Measurements from ENCODE around the gene PLXDC2. TPM values are rescaled to one million over a fixed set of nuclear protein-coding genes. Genes with fewer than 3 reads are reported as not detected.
A peak's percentile ranks its signal among the peaks of the same experiment; 100 is the strongest.

PLXDC2 gene
- total RNA-seq, 2 donors from 2014 or later = 19.5 to 26.4 TPM

GRCh38 chr10:20265146-20265545, 448.9 kb downstream of the PLXDC2 start:
- Histone ChIP-seq H3K9ac (ENCODE audit: extremely low read depth, low read length, poor library complexity, severe bottlenecking) (no peak overlapping the region), H3K27me3 (ENCODE audit: control insufficient read depth, insufficient read depth, low read length, poor library complexity, severe bottlenecking) (no peaks in the 10 kb centered on the region), H3K27ac (ENCODE audit: low read depth, low read length) (no peak overlapping the region), H3K4me1 (ENCODE audit: control insufficient read depth, insufficient read depth, low read length) (peaks cover 9% of the 10 kb centered on the region), H3K9me3 (ENCODE audit: control insufficient read depth, low read length) (peaks cover 8% of the 10 kb centered on the region), H3K4me3 (ENCODE audit: low read length) (no peak overlapping the region), H3K36me3 (ENCODE audit: control insufficient read depth, insufficient read depth, low read length) (no peaks in the 10 kb centered on the region)
- Mint-ChIP-seq H3K27ac (no peak overlapping the region), H3K36me3 (ENCODE audit: low read depth) (peaks cover 16% of the 10 kb centered on the region), H3K4me3 (no peak overlapping the region), H3K9me3 (peaks cover 15% of the 10 kb centered on the region), H3K4me1 (peaks cover 24% of the 10 kb centered on the region), H3K27me3 (ENCODE audit: insufficient read depth) (no peaks in the 10 kb centered on the region)
- no peak for DNase-seq
- TF ChIP-seq CTCF (conservative IDR thresholded peaks at IDR 0.05) = no peak
- 94 to 100% methylated on average over 1 of the region's 1 CpG for WGBS, 2 experiments (ENCODE audit: insufficient coverage in 1 of 2, insufficient read length in 1 of 2)

GRCh38 chr10:20267734-20268133, 451.5 kb downstream of the PLXDC2 start:
- H3K9ac ChIP-seq (ENCODE audit: extremely low read depth, low read length, poor library complexity, severe bottlenecking) = no peak overlapping the region
- Mint-ChIP-seq H3K4me1 (peaks cover 24% of the 10 kb centered on the region), H3K27me3 (ENCODE audit: insufficient read depth) (no peaks in the 10 kb centered on the region), H3K36me3 (ENCODE audit: low read depth) (peaks cover 3% of the 10 kb centered on the region), H3K4me3 (no peak overlapping the region), H3K27ac (peak overlapping the region; percentile 50), H3K9me3 (peaks cover 9% of the 10 kb centered on the region)
- DNase-seq = no peak
- H3K4me3 ChIP-seq (ENCODE audit: low read length) = no peak overlapping the region
- no peak overlapping the region for H3K27ac ChIP-seq (ENCODE audit: low read depth, low read length)
- no peaks in the 10 kb centered on the region for H3K27me3 ChIP-seq (ENCODE audit: control insufficient read depth, insufficient read depth, low read length, poor library complexity, severe bottlenecking)
- peaks cover 13% of the 10 kb centered on the region for H3K4me1 ChIP-seq (ENCODE audit: control insufficient read depth, insufficient read depth, low read length)
- H3K36me3 ChIP-seq (ENCODE audit: control insufficient read depth, insufficient read depth, low read length) = no peaks in the 10 kb centered on the region
- no peak for TF ChIP-seq CTCF (conservative IDR thresholded peaks at IDR 0.05)
- H3K9me3 ChIP-seq (ENCODE audit: control insufficient read depth, low read length) = peaks cover 5% of the 10 kb centered on the region

GRCh38 chr10:20271490-20271889, 455.3 kb downstream of the PLXDC2 start:
- peaks cover 14% of the 10 kb centered on the region for H3K4me1 ChIP-seq (ENCODE audit: control insufficient read depth, insufficient read depth, low read length)
- DNase-seq = no peak
- no peak overlapping the region for H3K9ac ChIP-seq (ENCODE audit: extremely low read depth, low read length, poor library complexity, severe bottlenecking)
- H3K27ac ChIP-seq (ENCODE audit: low read depth, low read length) = no peak overlapping the region
- WGBS, 2 experiments (ENCODE audit: insufficient coverage in 1 of 2, insufficient read length in 1 of 2) = 100% methylated on average over 1 of the region's 2 CpGs; no CpG with 5 or more reads in 1 of the 2 experiments
- no peaks in the 10 kb centered on the region for H3K9me3 ChIP-seq (ENCODE audit: control insufficient read depth, low read length)
- Mint-ChIP-seq H3K4me1 (peaks cover 18% of the 10 kb centered on the region), H3K36me3 (ENCODE audit: low read depth) (no peaks in the 10 kb centered on the region), H3K9me3 (no peaks in the 10 kb centered on the region), H3K4me3 (no peak overlapping the region), H3K27me3 (ENCODE audit: insufficient read depth) (no peaks in the 10 kb centered on the region), H3K27ac (no peak overlapping the region)
- H3K36me3 ChIP-seq (ENCODE audit: control insufficient read depth, insufficient read depth, low read length) = no peaks in the 10 kb centered on the region
- H3K4me3 ChIP-seq (ENCODE audit: low read length) = no peak overlapping the region
- H3K27me3 ChIP-seq (ENCODE audit: control insufficient read depth, insufficient read depth, low read length, poor library complexity, severe bottlenecking) = no peaks in the 10 kb centered on the region
- no peak for TF ChIP-seq CTCF (conservative IDR thresholded peaks at IDR 0.05)
